Peyer's patch (tissue), 4 donors: ENCODE data around the gene KASH5. TPM values are rescaled to one million over a fixed set of nuclear protein-coding genes. Genes with fewer than 3 reads are reported as not detected.

Experiments
- total RNA-seq, 4 donors: library from RNA; depleted of rRNA; stranded (reverse); fragments of >200 nt; gene quantifications; one replicate each; pipeline ENCODE4 v1.1.0, GENCODE V29; 2016

The KASH5 gene
- total RNA-seq, 4 donors from 2014 or later = not detected

Other genes with a start within 250 kb of the KASH5 start
- gene HRC, start 232.9 kb upstream of the KASH5 start, total RNA-seq = under 1 TPM in 3 of 4 donors, not detected in 1; 0.35 to 0.76 (median 0.67) TPM
- 100 to 1,000 TPM; 228 to 419 (median 258) TPM for gene TRPM4, start 230.5 kb upstream of the KASH5 start, total RNA-seq
- gene SLC6A16, start 63.1 kb upstream of the KASH5 start, total RNA-seq = 1 to 10 TPM in 1 of 4 donors, under 1 TPM in 1, not detected in 2; 0.27 to 5.8 TPM
- 100 to 1,000 TPM in 1 of 4 donors, 10 to 100 TPM in 3; 12.3 to 203 (median 48.4) TPM for gene CD37, start 52.8 kb upstream of the KASH5 start, total RNA-seq
- 10 to 100 TPM in 1 of 4 donors, 1 to 10 TPM in 3; 1.2 to 28.1 (median 7.9) TPM for gene TEAD2, start 25.8 kb upstream of the KASH5 start, total RNA-seq
- not detected for gene DKKL1, start 24.4 kb upstream of the KASH5 start, total RNA-seq
- gene PTH2, start 35.2 kb downstream of the KASH5 start, total RNA-seq = not detected
- not detected for gene GFY, start 37.1 kb downstream of the KASH5 start, total RNA-seq
- gene SLC17A7, start 53.3 kb downstream of the KASH5 start, total RNA-seq = 1 to 10 TPM in 3 of 4 donors, not detected in 1; 1.2 to 2.0 (median 1.7) TPM
- gene PIH1D1, start 63.6 kb downstream of the KASH5 start, total RNA-seq = 100 to 1,000 TPM in 3 of 4 donors, 10 to 100 TPM in 1; 96.2 to 229 (median 115) TPM
- gene ALDH16A1, start 65.0 kb downstream of the KASH5 start, total RNA-seq = 10 to 100 TPM; 33.8 to 53.6 (median 49.1) TPM
- 10 to 100 TPM in 1 of 4 donors, 1 to 10 TPM in 3; 2.8 to 22.3 (median 5.0) TPM for gene FLT3LG, start 86.0 kb downstream of the KASH5 start, total RNA-seq
- 1,000 to 10,000 TPM; 1,523 to 3,539 (median 1,798) TPM for gene RPL13A, start 99.4 kb downstream of the KASH5 start, total RNA-seq
- 1,000 to 10,000 TPM; 1,400 to 3,556 (median 1,785) TPM for gene RPS11, start 108.2 kb downstream of the KASH5 start, total RNA-seq
- gene FCGRT, start 124.4 kb downstream of the KASH5 start, total RNA-seq = 100 to 1,000 TPM; 239 to 985 (median 837) TPM
- gene RCN3, start 139.8 kb downstream of the KASH5 start, total RNA-seq = 100 to 1,000 TPM in 3 of 4 donors, 10 to 100 TPM in 1; 78.6 to 199 (median 151) TPM
- gene NOSIP, start 192.3 kb downstream of the KASH5 start, total RNA-seq = 10 to 100 TPM; 73.4 to 86.7 (median 80.9) TPM
- 10 to 100 TPM in 3 of 4 donors, 1 to 10 TPM in 1; 1.7 to 20.8 (median 13.1) TPM for gene PRRG2, start 193.1 kb downstream of the KASH5 start, total RNA-seq
- gene PRR12, start 202.9 kb downstream of the KASH5 start, total RNA-seq = 10 to 100 TPM; 13.5 to 39.6 (median 28.1) TPM